Measurements from ENCODE around the gene SKI.

Gene SKI

DNA sequence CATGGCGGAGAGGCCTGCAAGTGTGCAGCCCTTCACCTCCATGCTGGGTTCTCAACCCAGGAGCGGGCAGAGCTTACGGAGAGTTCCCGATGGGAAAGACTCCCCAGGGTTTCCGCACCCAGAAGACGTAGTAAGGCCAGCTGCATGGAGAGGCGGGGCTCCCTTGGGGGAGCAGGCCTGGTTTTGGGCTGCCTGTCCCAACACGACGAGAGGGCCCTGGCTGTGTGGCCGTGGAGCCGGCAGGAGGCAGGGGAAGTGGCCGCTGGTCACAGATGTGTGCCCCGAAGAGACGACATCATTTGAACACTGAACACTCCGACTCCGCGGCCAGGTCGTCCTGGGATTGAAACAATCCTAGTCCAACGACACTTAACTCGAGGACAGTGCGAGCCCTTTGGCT, 106.2 kb downstream of the SKI start:
- no peak for DNase-seq (ENCODE audit: low spot score in 2 of 2)

DNA sequence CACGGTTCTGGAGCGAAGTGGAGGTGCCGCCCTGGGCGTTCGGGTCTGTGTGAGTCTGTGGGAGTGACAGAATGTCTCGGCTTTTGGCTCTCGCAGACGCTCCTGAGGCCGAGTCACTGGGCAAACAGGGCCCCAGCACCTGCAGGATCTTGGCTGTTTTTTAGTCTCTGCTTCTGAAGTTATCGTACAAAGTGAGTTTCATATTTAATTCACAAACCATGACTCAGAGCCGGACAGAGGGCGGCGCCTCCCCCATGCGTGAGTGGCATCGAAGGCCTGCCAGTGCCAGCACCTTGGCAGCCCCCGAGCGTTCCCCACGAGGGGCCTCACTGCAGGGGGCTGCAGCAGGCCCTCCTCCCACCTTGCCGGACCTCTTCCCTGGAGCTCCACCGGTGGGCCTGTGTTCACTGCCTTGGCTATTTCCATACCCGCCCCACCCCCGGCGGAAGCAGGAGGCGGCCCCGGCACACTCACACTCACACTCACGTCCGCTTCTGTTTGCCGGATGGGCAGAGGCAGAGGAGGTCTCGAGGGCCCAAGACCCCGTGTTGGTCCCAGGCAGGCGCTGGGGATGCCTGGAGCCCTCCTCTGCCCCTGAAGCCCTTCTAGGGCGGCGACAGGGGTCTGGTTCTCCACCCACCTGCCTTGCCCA, 106.9 kb downstream of the SKI start:
- Mint-ChIP-seq H3K36me3 (no peaks in the 10 kb centered on the region), H3K4me3 (no peak overlapping the region)
- ATAC-seq: no peak

More for the DNA sequence above, 106.2 kb downstream of the SKI start:
- H3K4me3 Mint-ChIP-seq: no peak overlapping the region
- H3K4me1 Mint-ChIP-seq: no peaks in the 10 kb centered on the region
- H3K36me3 Mint-ChIP-seq: no peaks in the 10 kb centered on the region
- no peak overlapping the region for H3K27ac Mint-ChIP-seq
- no peaks in the 10 kb centered on the region for H3K9me3 Mint-ChIP-seq
- no peak for ATAC-seq

GRCh38 chr1:2335721-2336455, 107.8 kb downstream of the SKI start:
- Mint-ChIP-seq H3K27ac (no peak overlapping the region), H3K4me1 (no peaks in the 10 kb centered on the region), H3K36me3 (no peaks in the 10 kb centered on the region), H3K9me3 (no peaks in the 10 kb centered on the region), H3K4me3 (no peak overlapping the region)
- ATAC-seq (no peak), DNase-seq (ENCODE audit: low spot score in 2 of 2) (no peak)

More for the DNA sequence above, 106.9 kb downstream of the SKI start:
- DNase-seq (ENCODE audit: low spot score in 2 of 2): no peak
- H3K27ac Mint-ChIP-seq: no peak overlapping the region
- no peaks in the 10 kb centered on the region for H3K9me3 Mint-ChIP-seq
- H3K4me1 Mint-ChIP-seq: no peaks in the 10 kb centered on the region

DNA sequence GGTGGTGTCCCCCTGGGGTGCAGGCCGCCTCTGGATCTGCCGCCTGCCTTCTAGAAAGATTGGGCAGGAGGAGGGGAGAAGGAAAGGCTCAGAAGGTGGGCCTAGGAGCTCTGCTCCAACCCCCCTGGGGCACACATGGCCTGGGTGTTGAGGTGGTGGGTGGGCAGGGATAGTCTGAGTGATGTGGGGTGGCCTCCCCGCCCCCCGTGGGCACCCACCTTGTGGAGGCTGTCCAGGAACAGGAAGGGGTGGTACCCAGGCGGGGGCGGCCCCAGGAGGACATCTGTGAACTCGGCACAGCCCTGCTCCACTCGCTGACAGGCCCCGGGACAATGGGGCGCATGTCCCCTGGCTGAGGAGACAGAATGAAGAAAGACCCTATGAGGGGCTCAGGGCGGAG, 108.4 kb downstream of the SKI start:
- Mint-ChIP-seq H3K9me3 (no peaks in the 10 kb centered on the region), H3K4me1 (no peaks in the 10 kb centered on the region), H3K4me3 (no peak overlapping the region), H3K27ac (no peak overlapping the region), H3K36me3 (no peaks in the 10 kb centered on the region)
- ATAC-seq (no peak), DNase-seq (ENCODE audit: low spot score in 2 of 2) (no peak)

GRCh38 chr1:2337081-2337480, 109.0 kb downstream of the SKI start:
- no peak overlapping the region for H3K4me3 Mint-ChIP-seq
- no peaks in the 10 kb centered on the region for H3K4me1 Mint-ChIP-seq
- DNase-seq (ENCODE audit: low spot score in 2 of 2): no peak
- H3K36me3 Mint-ChIP-seq: no peaks in the 10 kb centered on the region
- no peak for ATAC-seq
- H3K27ac Mint-ChIP-seq: no peak overlapping the region
- no peaks in the 10 kb centered on the region for H3K9me3 Mint-ChIP-seq

DNA sequence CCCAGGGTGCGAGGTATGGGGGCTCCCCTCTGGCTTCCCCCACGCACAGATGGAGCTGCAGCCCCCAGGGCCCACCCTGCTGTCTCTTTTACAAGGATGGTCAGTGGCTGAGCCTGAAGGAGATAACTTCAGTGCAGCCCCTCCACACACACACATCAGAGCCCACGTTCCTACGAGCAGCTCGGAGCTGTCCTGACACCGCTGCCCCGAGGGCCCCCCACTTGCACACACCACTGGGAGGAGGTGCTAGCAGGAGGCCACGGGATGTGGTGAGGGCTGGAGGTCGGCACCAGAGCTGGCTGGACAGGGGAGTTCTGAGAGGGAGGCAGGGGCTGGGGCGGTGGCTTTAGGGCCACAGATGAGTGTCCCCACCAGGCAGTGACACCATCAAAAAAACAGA, 109.4 kb downstream of the SKI start:
- Mint-ChIP-seq H3K27ac (peak overlapping the region; percentile 20), H3K36me3 (no peaks in the 10 kb centered on the region), H3K4me3 (no peak overlapping the region), H3K9me3 (no peaks in the 10 kb centered on the region), H3K4me1 (no peaks in the 10 kb centered on the region)
- ATAC-seq (no peak), DNase-seq (ENCODE audit: low spot score in 2 of 2) (no peak)

- H3K36me3 Mint-ChIP-seq: no peaks in the 10 kb centered on the region
- H3K9me3 Mint-ChIP-seq: no peaks in the 10 kb centered on the region
- ATAC-seq (no peak), DNase-seq (ENCODE audit: low spot score in 2 of 2) (no peak)
- H3K4me3 Mint-ChIP-seq: no peak overlapping the region
- H3K4me1 Mint-ChIP-seq: no peaks in the 10 kb centered on the region
- H3K27ac Mint-ChIP-seq: no peak overlapping the region
Observed at GRCh38 chr1:2339206-2340085, 111.3 kb downstream of the SKI start.

GRCh38 chr1:2340086-2340917, 112.2 kb downstream of the SKI start:
- Mint-ChIP-seq H3K4me1 (no peaks in the 10 kb centered on the region), H3K4me3 (no peak overlapping the region), H3K27ac (no peak overlapping the region), H3K36me3 (no peaks in the 10 kb centered on the region), H3K9me3 (no peaks in the 10 kb centered on the region)
- no peak for ATAC-seq
- no peak for DNase-seq (ENCODE audit: low spot score in 2 of 2)

- DNase-seq (ENCODE audit: low spot score in 2 of 2): no peak
- Mint-ChIP-seq H3K4me3 (no peak overlapping the region), H3K27ac (no peak overlapping the region), H3K9me3 (no peaks in the 10 kb centered on the region), H3K4me1 (no peaks in the 10 kb centered on the region), H3K36me3 (no peaks in the 10 kb centered on the region)
- ATAC-seq: no peak
Observed at GRCh38 chr1:2340918-2341254, 112.8 kb downstream of the SKI start.

DNA sequence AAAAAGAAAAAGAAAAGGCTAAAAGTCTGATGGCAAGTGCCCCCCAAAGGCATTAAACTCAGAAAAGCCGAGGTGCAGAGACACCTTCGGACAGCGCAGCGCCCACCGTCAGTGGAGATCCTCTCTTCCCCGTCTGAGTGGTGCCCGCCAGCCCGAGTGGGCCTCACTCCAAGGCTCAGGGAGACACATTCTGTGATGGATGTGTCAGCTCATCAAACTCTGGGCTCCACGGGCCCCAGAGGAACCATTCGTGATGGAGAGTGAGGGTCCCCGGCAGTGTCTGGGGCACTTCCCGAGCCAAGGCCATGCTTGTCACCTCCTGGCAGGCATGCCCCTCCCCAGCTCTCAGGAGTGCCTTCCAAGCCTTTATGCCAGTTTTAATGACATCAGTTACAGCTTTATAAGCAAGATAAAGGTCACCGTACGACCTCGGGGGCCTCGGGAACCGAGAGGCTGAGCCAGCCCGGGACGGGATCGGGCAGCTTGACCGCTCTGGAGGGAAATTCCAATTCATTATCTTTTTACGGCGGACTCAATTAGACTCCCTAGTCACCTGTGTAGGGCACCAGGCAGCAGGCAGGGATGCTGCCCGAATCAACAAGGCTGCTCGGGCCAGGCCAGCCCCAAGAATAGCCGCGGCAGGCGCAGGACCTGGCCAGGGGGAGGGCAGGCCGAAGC, 113.7 kb downstream of the SKI start:
- no peak overlapping the region for H3K27ac Mint-ChIP-seq
- DNase-seq (ENCODE audit: low spot score in 2 of 2) (no peak), ATAC-seq (no peak)
- H3K9me3 Mint-ChIP-seq: no peaks in the 10 kb centered on the region
- H3K36me3 Mint-ChIP-seq: no peaks in the 10 kb centered on the region
- H3K4me1 Mint-ChIP-seq: no peaks in the 10 kb centered on the region
- H3K4me3 Mint-ChIP-seq: no peak overlapping the region

DNA sequence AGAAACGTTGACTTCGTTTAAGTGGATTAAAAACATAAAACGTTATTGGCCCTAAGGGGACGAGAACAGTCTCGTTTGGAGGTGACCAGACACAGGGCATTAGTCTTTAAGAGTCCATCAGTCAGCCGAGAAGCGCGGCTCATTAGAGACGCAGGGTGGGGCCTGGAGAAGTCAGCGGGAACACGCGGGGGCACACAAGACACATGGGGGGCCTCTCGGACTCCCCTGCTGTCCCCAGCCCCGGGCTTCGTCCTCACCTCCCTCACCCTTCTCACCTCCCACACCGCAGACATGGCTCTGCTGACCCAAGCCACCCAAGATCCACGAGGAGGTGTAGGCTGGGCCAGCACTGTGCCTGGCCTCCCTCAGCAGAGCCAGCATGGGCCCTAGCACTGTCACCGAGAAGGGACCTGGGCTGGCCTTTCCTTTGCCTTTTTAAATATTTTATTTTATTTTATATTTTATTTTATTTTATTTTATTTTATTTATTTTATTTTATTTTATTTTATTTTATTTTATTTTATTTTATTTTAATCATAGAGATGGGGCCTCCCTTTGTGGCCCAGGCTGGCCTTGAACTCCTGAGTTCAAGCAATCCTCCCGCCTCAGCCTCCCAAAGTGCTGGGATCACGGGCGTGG, 114.4 kb downstream of the SKI start:
- ATAC-seq: no peak
- H3K36me3 Mint-ChIP-seq: no peaks in the 10 kb centered on the region
- no peaks in the 10 kb centered on the region for H3K4me1 Mint-ChIP-seq
- H3K4me3 Mint-ChIP-seq: no peak overlapping the region
- no peak overlapping the region for H3K27ac Mint-ChIP-seq
- no peak for DNase-seq (ENCODE audit: low spot score in 2 of 2)
- H3K9me3 Mint-ChIP-seq: no peaks in the 10 kb centered on the region

DNA sequence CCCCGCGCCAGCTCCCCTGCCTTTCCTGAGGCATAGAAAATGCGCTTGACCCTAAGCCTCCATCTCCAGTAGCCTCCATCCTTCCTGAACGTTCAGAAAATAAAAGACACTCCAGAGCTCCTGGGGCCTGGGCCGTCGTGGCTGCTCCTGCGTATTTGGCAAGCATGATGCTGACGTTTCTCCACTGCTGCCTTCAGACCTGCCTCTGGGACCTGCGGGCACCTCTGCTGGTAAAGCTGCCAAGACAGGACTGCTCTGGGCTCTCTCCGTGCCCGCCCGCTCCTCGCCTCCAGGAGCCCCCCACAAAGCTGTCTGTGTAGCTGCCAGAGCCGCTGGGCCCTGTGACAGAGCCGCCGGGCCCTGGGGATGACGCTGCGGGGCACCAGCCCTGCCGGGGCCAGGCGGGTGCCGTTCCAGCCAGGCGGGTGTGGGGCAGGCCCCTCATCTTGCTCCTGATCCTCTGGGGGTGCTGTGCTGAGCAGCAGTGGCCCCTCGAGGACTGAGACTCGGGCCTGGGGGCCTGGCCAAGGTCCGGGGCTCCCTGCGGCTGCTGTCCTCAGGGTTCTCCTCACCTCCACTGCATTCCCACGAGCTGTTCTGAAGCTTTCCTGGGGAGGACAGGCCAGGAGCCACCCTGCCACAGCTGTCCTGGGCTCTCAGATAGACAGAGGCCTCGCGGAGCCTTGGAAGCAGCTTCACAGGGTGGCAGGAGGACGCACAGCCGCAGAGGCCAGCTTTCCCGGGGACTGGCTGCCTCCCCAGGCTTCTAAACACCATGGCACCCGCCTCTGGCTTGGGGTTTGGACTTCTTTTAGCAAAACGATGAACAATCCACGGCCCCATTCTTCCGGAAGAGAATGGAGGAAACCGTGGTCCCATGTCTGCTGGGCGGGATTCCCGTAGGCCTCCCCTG, 115.2 kb downstream of the SKI start:
- no peaks in the 10 kb centered on the region for H3K4me1 Mint-ChIP-seq
- DNase-seq (ENCODE audit: low spot score in 2 of 2): no peak
- no peak for ATAC-seq
- no peaks in the 10 kb centered on the region for H3K9me3 Mint-ChIP-seq
- H3K27ac Mint-ChIP-seq: no peak overlapping the region
- no peaks in the 10 kb centered on the region for H3K36me3 Mint-ChIP-seq
- H3K4me3 Mint-ChIP-seq: no peak overlapping the region

- no peak for ATAC-seq
- Mint-ChIP-seq H3K36me3 (no peaks in the 10 kb centered on the region), H3K9me3 (no peaks in the 10 kb centered on the region), H3K27ac (no peak overlapping the region), H3K4me3 (no peak overlapping the region), H3K4me1 (no peaks in the 10 kb centered on the region)
- DNase-seq (ENCODE audit: low spot score in 2 of 2): no peak
Observed at GRCh38 chr1:2344121-2344681, 116.1 kb downstream of the SKI start.

Measured in stimulated activated effector memory CD8-positive, alpha-beta T cell treated with anti-CD3 and anti-CD28 coated beads, Interleukin-12 subunit alpha, Interleukin-12 subunit beta, amount 100 ng/mL, for 72 hours (primary cell).